Anterior cingulate cortex (tissue), 58 donors: Measurements from ENCODE around the gene PYGO2.
A peak's percentile ranks its signal among the peaks of the same experiment; 100 is the strongest.

Experiments used
- DNase-seq, 58 donors: peaks; one replicate each; lab custom pipeline; 2025; lab: John Stamatoyannopoulos, UW

PYGO2 gene

DNA sequence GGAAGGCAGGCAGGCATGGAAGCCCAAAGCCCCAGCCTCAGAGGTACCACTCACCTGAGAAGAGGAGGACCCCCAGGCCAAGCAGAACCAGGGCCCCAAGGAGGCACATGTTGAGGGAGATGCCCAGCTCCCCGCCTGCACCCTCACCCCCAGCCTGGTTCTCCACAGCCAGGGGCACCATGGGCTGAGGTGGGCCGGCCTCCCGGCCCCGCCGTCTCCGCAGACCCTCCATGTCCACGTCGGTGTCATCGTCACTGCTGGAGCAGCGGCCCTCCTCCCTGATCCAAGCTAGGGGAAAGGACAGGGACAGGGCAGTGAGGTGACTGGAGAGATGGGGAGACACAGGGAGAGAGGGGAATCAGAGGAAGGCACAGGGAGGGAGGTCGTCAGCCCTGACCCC is 13.5 kb downstream of the PYGO2 start:
- DNase-seq, result no peak

DNA sequence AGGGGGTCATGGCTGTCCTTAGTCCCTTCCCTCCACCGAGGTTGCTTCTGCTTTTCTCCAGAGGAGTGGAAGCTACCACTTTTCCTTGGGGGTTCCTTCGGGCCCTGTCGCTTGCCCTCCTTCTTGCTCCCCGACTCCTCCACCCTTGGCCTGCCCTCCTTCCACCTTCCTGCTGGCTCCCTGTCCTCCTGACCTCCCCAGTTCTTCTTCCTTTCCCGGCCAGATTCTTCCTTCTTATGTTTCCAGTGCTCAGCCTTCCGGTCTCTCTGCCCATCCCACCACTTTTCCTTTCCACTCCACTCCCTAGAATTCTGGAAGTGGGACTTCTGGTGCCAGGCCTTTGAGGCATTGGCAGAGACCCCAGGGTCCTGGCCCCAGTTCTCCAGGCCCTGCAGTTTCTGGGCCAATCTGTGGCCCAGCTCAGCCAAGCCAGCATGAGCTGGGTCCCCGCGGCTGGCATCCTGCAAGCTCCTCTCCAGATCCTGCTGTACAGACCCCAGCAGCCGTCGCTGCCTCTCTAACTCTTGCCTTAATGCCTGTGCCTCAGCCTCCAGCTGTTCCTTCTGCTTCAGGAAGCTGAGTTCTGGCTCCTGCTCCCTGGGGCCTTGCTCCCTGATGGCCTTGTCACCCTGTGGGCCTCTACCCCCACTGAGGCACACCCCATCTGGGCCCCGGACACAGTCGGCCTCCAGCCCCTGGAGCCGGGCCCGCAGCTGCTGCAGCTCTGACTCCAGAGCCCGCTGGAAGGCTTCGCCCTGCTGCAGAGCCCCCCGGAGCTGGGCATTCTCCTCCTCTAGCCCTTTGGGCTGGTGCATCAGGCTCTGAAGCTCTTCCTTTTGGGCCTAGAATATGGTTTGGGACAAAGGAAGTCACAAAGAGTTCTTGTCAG is 15.4 kb downstream of the PYGO2 start:
- peak in 31 of 58 donors; percentile 7 to 77 (median 34) for DNase-seq

DNA sequence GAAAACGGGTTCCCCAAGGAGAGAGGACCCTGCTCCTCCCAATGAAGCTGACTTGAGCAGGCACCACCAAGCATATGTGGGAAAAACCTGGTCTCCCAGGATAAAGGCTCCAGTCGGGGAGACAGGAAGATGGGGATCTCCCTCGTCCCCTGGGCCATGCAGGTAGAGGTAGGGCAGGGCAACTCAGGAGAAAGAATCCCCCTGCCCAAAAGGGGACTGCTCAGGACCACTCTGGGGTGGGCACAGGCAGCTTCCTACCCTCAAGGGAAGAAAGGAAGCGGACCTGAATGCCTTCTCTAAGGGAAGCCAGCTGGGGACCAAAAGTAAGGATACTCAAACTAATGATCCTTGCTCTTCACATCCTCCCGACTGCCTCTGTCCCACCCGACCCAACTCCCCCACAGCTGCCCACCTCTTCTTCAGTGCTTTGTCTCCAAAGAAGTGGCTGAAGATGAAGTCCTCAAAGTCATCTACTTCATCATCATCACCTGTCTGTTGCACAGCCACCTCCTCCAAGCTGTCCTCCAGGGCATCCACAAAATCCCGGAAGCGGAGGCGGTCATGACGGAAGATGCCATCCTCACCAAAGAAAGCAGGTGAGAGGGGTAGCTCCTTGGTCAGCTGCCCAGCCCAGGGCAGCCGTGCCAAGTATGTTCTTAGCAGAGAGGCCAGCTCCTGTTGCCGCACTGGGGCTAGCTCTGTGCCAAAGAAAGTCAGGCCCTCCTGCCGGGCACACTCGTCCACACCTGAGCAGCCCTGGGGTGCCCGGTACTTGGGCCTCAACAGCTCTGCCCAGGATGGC is 16.2 kb downstream of the PYGO2 start:
- DNase-seq, result no peak

DNA sequence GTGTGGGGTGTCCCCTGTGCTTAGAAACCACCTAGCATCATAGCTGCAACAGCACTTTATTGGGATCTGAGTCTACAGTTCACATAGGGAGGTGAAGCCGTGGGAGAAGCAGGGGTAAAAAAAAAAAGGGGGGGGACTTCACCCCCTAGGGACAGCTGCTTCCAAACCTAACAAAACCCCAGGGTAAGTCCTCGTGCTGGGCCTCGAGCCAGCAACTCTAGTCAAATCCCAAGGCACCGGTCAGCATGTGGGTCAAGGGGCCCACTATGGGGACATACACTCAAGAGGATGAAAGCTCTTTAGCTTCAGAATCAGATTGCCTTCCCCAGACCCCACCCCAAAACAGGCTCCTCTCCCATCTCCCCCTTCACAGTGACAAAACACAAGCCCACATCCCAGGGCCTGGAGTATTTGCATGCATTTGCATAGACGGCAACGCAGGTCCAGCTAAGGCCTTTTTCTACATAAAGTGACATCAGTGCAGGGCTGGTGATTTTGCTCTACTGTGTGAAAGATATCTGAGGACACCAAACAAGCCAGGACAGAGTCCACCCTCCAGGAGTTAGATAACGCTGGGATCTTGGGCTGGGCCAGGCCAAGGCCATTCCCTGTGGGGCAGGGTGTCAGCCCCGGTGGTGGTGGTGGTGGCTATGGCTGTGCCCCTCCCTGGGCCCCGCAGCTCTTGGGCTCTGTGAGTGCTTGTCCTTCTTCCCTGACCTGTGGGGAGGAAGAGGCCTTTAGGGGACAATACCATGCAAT is 17.0 kb downstream of the PYGO2 start:
- DNase-seq, result no peak

DNA sequence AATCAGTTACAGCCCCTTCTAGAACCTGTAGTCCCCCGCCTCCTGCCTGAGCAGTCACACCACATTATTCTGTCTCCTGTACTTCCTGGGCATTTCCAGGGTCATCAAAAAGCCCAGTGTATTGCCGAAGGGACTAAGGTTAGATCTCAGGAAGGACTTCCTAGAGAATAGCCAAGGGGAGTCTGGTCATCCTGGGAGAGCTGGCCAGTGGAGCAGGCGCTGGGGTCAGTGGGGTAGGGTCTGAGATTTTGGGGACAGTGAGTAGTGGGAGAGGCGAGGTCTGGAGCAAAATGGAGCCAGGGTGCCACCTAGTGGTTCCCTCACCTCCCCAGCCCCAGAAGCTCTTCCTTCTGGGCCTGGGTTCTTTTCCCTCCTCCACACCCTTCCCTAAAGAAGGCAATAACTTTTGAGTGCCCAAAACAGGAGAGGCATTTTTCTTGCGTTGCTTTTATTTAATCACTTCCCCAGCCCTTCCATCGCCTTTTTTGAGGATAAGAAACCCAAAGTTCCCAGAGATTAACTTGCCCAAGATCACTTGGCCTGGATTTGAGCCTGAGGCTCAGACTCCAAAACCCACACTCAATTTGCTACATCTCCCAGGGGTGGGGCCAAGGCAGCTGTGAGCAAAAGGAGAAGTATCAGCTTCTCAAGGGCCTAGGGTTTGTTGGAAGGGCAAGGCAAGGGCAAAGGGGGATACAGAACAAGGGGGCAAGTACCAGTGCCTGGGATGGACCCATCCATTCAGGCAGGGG is 17.8 kb downstream of the PYGO2 start:
- peak in 9 of 58 donors; percentile 5 to 18 (median 11) for DNase-seq

DNA sequence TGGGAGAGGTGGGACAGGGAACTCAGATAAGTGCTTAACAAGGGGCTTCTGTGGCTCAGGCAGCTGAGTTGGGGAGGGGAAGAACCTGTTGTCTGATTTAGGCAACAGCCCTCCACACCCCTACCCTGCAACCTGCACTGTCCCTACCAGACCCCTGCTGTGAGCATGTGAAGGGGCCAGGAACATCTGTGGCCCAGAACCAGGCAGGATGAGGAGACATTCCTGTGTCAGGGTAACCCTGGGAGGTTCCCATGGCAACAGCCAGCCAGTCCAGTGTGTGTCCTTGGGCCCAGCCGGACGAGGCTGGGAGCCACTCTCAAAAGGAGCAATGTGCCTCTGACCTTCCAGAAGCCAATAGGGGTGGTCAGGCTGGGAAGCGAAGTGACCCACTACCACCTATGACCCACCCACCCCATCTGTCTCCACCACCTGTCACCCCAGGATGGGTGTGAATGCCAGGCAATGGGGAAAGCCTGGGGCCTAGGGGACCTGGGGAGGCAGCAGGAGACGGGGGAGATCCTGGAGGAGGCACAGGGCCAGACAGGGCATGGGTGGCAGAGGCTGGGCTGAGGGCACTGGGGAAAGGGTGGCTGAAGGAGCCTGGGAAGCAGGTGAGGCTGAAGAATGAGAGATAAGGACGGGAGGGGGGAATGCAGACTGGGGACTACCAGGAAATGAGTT is 20.1 kb downstream of the PYGO2 start:
- peak in 20 of 58 donors; percentile 3 to 54 (median 22) for DNase-seq

DNA sequence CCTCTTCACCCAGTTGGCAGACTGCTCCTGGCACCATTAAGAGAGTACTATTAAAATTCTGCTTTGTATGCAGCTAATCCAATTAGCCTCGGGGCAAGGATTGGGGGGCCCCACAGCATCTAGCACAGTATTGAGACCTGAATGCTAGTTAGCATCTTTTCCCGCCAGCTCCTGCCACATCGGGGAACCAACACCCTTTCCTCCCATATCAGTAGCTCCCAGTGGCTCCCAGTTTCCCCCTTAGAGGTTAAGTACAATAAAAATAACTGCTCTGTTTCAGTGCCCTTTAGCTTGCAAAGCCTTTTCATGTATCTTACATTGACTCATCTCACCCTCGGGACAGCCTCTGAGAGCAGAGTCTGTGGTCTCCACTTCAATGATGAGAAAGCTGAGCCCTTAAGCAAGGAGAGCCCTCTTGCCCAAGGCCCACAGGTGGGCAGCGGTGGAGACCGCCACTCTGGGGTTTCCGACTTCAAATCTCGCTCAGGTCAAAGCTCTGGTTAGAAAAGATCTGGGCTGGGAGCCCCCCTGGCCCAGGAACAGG is 20.9 kb downstream of the PYGO2 start:
- peak in 13 of 58 donors; percentile 6 to 59 (median 19) for DNase-seq

DNA sequence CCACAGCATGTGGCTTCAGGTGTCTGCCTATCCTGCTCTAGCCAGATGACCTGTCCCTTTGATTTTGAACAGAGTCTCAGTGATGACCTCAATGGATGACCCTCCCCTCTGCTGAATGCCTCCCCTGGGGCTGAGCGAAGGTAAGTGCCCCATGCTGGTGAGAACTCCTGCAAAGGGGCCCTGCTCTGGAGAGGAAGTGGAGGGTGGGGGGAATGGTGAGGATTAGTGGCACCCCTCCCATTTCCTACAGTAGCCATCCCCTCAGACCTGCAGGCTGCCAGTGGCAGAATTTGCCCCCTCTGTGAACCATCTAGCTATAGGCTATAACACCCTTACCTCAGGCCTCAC is 21.4 kb downstream of the PYGO2 start:
- DNase-seq, result no peak

DNA sequence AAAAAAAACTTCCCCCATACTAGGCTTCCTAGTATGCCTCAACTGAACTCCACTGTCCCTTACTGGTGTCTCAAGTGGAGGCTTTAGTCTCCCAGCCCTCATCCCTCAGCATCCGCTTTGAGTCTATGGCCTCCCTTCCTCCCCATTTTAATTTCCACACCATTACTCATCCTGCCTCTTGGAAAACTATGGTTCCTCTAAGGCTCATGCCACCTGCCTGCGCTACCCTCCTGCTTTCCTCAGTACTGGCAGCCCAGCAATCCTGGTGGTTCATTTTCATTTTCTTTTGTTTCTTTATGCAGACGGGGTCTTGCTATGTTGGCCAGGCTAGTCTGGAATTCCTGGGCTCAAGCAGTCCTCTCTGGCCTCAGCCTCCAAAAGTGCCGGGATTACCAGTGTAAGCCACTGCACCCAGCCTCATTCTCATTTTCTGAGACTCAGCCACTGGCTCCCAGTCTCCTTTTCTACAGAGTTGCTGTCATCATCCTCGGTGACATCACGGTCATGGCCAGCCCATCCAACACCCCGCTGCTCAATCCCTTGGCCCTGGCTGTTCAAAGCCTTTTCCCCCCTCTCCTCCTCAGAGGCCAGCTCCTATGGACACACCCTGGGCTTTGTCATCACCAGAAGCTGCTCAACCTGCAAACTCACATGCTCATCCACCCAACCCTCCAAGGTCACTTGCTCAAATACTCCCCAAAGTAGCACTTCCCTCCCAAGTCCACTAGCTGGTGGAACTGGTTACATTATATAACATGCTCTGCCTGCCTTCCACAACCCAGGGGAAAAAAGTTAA is 22.8 kb downstream of the PYGO2 start:
- DNase-seq, result no peak

DNA sequence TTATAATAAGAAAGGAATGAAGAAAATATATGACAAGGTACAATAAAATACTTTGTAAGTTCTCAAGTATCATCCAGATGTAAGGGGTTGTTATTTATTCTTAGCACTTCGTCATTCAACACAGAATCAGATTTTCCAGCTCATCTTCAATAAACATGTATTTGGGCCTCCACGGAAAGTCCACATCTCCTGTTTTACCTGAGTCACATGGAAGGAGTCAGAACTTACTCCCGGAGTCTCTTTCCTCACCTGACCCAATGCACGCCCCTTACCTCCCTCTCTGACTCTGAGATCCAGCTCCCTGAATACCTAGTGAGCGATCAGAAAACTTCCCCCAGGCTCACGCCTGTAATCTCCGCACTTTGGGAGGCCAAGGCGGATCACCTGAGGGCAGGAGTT is 23.6 kb downstream of the PYGO2 start:
- DNase-seq, result no peak

DNA sequence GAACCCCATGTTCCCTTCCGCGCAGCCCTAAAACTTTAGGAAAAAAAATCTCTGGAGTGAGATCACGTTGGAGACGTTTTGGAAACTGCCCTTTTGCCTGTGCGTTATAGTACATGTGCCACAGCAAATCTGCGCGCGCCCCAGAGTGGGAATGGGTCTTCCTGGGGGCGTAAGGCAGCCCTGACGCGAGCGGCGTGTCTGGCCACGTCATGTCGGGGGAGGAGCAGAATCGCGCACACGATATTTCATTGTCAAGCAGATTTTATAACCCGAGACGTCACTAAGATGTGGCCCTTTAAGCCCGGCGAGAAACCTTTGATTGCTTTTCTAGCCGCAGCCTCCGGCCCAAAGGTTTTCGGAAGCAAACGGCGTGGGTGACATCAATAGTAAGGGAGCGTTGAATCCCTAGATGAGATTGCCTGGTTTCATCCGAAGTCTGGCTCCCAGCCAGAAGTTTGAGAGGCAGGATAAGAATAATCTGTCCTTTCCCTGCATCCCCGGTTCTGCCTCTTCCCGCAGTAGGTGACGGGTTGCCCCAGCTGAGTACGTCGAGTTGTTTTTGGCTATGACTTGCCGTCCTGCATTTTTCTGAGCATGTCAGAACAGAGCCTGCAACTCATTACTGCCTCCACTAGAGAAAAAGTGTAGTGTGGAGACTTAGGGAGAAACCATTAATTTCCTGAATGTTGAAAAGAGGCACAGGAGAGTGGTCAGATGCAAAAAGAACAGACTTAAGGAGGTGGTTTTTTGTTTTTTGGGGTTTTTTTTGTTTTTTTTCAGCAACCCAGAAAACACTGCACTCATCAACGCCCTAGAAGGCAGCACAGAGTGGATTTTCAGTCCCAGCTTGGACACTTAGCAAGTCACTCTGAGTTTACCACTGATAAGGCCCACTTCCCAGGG is 24.2 kb downstream of the PYGO2 start:
- peak; percentile 50 to 99 (median 94) for DNase-seq

GRCh38 chr1:154936555-154937084 is 25.0 kb downstream of the PYGO2 start, which contains the start of gene PMVK:
PMVK (minus strand) TSS chr1:154936719; CDS start chr1:154936685, 34 bp downstream.
- peak; percentile 81 to 99 (median 95) for DNase-seq

GRCh38 chr1:154935749-154936554 is 25.6 kb downstream of the PYGO2 start:
- DNase-seq, result no peak

GRCh38 chr1:154934358-154934948 is 27.1 kb downstream of the PYGO2 start:
- DNase-seq, result no peak

DNA sequence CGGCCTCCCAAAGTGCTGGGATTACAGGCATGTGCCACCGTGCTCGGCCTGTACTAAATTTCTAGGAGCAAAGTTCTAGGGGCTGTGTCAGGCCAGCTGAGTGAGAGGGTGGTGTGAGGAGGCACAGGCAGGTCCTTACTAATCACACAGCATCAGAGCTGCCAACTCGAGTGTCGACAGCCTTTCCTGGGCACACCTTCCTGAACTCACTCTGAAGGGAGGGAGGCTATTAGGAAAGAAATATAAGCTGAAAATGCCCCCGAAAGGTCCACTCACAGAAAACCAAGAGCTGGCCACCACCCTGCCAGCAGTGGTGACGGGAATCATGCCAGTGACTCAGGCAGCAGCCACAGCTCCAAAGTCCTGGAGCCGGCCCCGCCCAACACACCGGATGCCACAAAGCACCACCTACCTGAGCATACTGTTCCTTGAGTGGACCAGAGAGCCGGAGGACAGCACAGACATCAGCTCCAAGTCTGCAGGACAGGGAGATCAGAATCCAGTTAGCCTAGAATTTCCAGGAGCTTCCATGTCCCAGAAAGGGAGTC is 29.6 kb downstream of the PYGO2 start:
- no peak for DNase-seq
